ENCODE results near the gene NXPH1. TPM values are rescaled to one million over a fixed set of nuclear protein-coding genes. Genes with fewer than 3 reads are reported as not detected.

The NXPH1 gene
- total RNA-seq, 1 experiment from 2014 or later, result not detected

DNA sequence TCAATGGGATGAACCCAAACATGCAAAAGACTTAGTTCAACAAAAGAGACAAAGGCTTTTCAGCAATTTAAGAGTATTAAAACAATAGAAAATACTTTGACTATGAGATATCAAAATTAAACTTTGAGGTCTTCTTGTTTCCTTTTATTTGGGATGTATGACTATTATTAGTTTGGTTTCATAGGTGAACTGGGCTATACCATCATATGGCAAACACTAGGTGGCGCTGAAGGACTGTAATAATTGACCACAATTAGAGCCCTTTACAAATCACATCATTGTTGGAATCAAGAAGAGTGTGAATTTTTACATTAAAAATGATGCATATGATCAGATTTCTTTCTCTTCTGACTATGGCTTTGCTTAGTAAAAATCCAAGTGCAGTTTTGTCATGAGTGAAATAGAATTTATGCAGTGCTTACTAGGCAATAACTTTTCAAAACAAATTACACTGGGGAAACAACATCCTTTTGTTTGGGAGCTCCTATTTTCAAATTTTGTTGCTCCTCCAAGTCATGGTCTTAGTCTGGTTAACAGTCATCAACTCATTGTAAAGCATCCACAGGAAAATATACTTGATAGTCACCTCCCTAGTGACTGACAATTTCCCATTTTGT, 14.7 kb upstream of the NXPH1 start:
- Mint-ChIP-seq H3K27ac (ENCODE audit: unreplicated experiment) (no peak overlapping the region), H3K36me3 (ENCODE audit: insufficient read depth, unreplicated experiment) (no peaks in the 10 kb centered on the region), H3K4me1 (ENCODE audit: low read depth, unreplicated experiment) (no peaks in the 10 kb centered on the region), H3K9me3 (ENCODE audit: low read depth, unreplicated experiment) (no peaks in the 10 kb centered on the region), H3K4me3 (ENCODE audit: low read depth, unreplicated experiment) (no peak overlapping the region), H3K27me3 (ENCODE audit: unreplicated experiment) (no peaks in the 10 kb centered on the region)
- DNase-seq, result peak; percentile 81
- TF ChIP-seq, protein P1, sequence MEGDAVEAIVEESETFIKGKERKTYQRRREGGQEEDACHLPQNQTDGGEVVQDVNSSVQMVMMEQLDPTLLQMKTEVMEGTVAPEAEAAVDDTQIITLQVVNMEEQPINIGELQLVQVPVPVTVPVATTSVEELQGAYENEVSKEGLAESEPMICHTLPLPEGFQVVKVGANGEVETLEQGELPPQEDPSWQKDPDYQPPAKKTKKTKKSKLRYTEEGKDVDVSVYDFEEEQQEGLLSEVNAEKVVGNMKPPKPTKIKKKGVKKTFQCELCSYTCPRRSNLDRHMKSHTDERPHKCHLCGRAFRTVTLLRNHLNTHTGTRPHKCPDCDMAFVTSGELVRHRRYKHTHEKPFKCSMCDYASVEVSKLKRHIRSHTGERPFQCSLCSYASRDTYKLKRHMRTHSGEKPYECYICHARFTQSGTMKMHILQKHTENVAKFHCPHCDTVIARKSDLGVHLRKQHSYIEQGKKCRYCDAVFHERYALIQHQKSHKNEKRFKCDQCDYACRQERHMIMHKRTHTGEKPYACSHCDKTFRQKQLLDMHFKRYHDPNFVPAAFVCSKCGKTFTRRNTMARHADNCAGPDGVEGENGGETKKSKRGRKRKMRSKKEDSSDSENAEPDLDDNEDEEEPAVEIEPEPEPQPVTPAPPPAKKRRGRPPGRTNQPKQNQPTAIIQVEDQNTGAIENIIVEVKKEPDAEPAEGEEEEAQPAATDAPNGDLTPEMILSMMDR (IDR thresholded peaks at IDR 0.05; ENCODE audit: unreplicated experiment), result peak; percentile 87
- intact Hi-C loops (cut with micrococcal nuclease; ENCODE audit: unreplicated experiment), result loop anchor here (1.0 to 10.0 kb wide), 5 partner anchors 306 to 1714 kb away; no protein-coding TSS in a partner anchor
- CTCF ChIA-PET, result interaction anchor here (0.6 to 1.3 kb wide), 4 partner anchors 13 to 1239 kb away, joined by 3 to 7 read pairs (median 3); no protein-coding TSS in a partner anchor
- no TSS peak for BruUV-seq (replicated peaks)

DNA sequence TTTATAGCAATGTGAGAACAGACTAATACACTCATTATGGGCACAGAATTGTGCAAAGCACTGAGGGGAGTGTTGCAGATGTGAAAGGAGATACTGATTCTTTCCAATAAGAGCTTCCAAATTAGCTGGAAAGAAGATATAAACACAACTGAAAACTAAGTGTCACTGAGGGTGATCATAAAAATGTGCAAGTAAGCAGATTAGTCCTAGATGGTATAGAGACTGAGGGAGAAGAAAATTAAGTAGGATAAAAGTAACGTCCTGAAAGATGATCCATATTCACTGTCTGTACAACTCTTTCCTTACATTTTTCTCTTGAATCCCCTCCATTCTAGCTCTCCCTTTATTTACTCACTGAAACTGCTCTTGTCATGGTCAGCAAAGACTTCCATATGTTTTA, 11.2 kb upstream of the NXPH1 start:
- Mint-ChIP-seq H3K27ac (ENCODE audit: unreplicated experiment) (no peak overlapping the region), H3K9me3 (ENCODE audit: low read depth, unreplicated experiment) (no peaks in the 10 kb centered on the region), H3K4me1 (ENCODE audit: low read depth, unreplicated experiment) (no peaks in the 10 kb centered on the region), H3K4me3 (ENCODE audit: low read depth, unreplicated experiment) (no peak overlapping the region), H3K27me3 (ENCODE audit: unreplicated experiment) (no peaks in the 10 kb centered on the region), H3K36me3 (ENCODE audit: insufficient read depth, unreplicated experiment) (no peaks in the 10 kb centered on the region)
- TF ChIP-seq, protein P1 (IDR thresholded peaks at IDR 0.05; ENCODE audit: unreplicated experiment), result no peak
- CTCF ChIA-PET, result no interaction called here
- intact Hi-C loops (cut with micrococcal nuclease; ENCODE audit: unreplicated experiment), result no loop called here
- no TSS peak for BruUV-seq (replicated peaks)
- DNase-seq, result no peak

DNA sequence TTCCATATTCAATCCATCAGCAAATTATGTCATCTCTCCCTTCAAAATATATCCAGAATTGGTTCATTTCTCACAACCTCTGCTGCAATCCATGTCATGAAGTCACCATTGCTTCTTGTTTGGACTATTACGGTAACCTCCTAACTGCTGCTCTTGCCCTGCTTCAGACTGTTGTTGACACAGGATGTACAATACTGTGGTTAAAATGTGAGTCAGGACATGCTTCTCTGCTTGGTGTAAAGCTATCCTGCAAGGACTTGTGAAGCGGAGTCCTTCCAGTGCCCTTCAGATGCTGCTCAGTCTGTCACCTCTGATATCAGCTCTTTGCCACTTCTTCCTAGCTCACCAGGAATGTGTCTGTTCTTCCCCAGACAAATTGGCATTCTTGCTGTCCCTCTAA, 10.4 kb upstream of the NXPH1 start:
- no peaks in the 10 kb centered on the region for H3K27me3 Mint-ChIP-seq (ENCODE audit: unreplicated experiment)
- H3K36me3 Mint-ChIP-seq (ENCODE audit: insufficient read depth, unreplicated experiment), result no peaks in the 10 kb centered on the region
- no TSS peak for BruUV-seq (replicated peaks)
- H3K9me3 Mint-ChIP-seq (ENCODE audit: low read depth, unreplicated experiment), result no peaks in the 10 kb centered on the region
- H3K4me3 Mint-ChIP-seq (ENCODE audit: low read depth, unreplicated experiment), result no peak overlapping the region
- intact Hi-C loops (cut with micrococcal nuclease; ENCODE audit: unreplicated experiment), result no loop called here
- H3K27ac Mint-ChIP-seq (ENCODE audit: unreplicated experiment), result no peak overlapping the region
- CTCF ChIA-PET, result no interaction called here
- TF ChIP-seq, protein P1 (IDR thresholded peaks at IDR 0.05; ENCODE audit: unreplicated experiment), result no peak
- no peaks in the 10 kb centered on the region for H3K4me1 Mint-ChIP-seq (ENCODE audit: low read depth, unreplicated experiment)
- no peak for DNase-seq

DNA sequence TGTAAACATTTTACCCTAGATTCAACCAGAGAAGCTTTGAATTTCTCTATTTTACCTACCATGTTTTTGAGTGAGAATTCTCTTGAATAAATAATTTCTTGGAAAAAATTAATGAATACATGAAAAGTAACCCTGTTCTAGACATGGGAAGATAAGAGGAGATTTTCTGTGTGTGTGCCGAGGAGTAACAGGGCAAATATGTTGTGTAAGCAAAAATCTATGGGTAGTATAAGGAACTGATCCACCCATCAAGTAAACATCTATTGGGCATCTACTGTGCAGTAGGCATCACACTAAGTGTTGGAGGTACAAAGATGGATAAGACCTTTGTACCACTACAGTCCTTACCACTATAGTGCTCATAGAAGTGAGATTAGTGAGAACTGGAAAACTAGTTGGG, 8.2 kb upstream of the NXPH1 start:
- Mint-ChIP-seq H3K27ac (ENCODE audit: unreplicated experiment) (no peak overlapping the region), H3K4me1 (ENCODE audit: low read depth, unreplicated experiment) (no peaks in the 10 kb centered on the region), H3K9me3 (ENCODE audit: low read depth, unreplicated experiment) (no peaks in the 10 kb centered on the region), H3K27me3 (ENCODE audit: unreplicated experiment) (no peaks in the 10 kb centered on the region), H3K4me3 (ENCODE audit: low read depth, unreplicated experiment) (no peak overlapping the region), H3K36me3 (ENCODE audit: insufficient read depth, unreplicated experiment) (no peaks in the 10 kb centered on the region)
- intact Hi-C loops (cut with micrococcal nuclease; ENCODE audit: unreplicated experiment), result loop anchor here (1.0 kb wide), 1 partner anchor 41 kb away; no protein-coding TSS in a partner anchor
- BruUV-seq (replicated peaks), result no TSS peak
- CTCF ChIA-PET, result interaction anchor here (0.6 to 0.7 kb wide), 2 partner anchors 65 to 78 kb away, joined by 4 to 5 read pairs; no protein-coding TSS in a partner anchor
- no peak for DNase-seq
- TF ChIP-seq, protein P1 (IDR thresholded peaks at IDR 0.05; ENCODE audit: unreplicated experiment), result no peak
